ENCODE results near the gene C9orf43. TPM values are rescaled to one million over a fixed set of nuclear protein-coding genes. Genes with fewer than 3 reads are reported as not detected.

Gene C9orf43
- total and polyA plus RNA-seq, 4 donors, result 0.27 to 1.2 (median 0.51) TPM

DNA sequence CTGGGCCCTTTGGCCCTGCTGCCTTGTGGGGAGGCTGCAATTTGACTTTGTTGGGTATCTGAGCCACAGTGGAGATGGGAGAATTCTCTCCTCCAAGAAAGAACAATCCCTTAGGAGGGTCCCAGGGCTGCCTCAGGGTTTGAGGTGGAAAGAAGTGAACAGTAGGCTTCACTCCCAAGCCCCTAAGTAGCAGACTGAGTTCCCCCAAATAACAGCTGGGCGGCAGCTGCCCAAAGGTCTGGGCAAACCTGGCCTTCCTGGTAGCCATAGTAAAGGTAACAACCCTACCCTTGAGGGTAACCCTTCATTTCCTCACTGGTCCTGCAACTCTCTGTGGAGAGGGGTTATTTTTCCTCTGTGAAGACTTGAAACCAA lies 53.7 kb downstream of the C9orf43 start:
- H3K27me3 ChIP-seq (ENCODE audit: control insufficient read depth in 3 of 3, insufficient read depth in 3 of 3, low read length in 2 of 3), result peaks cover 0 to 15% (median 0%) of the 10 kb centered on the region in 3 donors
- no peaks in the 10 kb centered on the region for H3K36me3 ChIP-seq (ENCODE audit: control insufficient read depth in 4 of 4, insufficient read depth in 4 of 4, low read length in 4 of 4)
- TF ChIP-seq, protein P1, sequence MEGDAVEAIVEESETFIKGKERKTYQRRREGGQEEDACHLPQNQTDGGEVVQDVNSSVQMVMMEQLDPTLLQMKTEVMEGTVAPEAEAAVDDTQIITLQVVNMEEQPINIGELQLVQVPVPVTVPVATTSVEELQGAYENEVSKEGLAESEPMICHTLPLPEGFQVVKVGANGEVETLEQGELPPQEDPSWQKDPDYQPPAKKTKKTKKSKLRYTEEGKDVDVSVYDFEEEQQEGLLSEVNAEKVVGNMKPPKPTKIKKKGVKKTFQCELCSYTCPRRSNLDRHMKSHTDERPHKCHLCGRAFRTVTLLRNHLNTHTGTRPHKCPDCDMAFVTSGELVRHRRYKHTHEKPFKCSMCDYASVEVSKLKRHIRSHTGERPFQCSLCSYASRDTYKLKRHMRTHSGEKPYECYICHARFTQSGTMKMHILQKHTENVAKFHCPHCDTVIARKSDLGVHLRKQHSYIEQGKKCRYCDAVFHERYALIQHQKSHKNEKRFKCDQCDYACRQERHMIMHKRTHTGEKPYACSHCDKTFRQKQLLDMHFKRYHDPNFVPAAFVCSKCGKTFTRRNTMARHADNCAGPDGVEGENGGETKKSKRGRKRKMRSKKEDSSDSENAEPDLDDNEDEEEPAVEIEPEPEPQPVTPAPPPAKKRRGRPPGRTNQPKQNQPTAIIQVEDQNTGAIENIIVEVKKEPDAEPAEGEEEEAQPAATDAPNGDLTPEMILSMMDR (IDR thresholded peaks at IDR 0.05; ENCODE audit: control extremely low read depth, extremely low read depth), result no peak
- H3K9ac ChIP-seq (ENCODE audit: insufficient read depth in 1 of 2, low read length in 2 of 2), result peak overlapping the region in 1 of 2 donors; percentile 29
- H3K9me3 ChIP-seq (ENCODE audit: control insufficient read depth in 4 of 4, insufficient read depth in 3 of 4, low read length in 3 of 4), result no peaks in the 10 kb centered on the region
- 89 to 98% methylated on average over 1 of the region's 1 CpG for WGBS, 2 donors
- no peak for ATAC-seq (ENCODE audit: insufficient read depth, low FRiP score)
- H3K27ac ChIP-seq (ENCODE audit: low read depth in 1 of 2, low read length in 1 of 2), result peak overlapping the region in 1 of 2 donors; percentile 78
- no peak for DNase-seq
- peaks cover 0 to 18% (median 6%) of the 10 kb centered on the region in 5 donors for H3K4me1 ChIP-seq (ENCODE audit: control insufficient read depth in 5 of 5, insufficient read depth in 5 of 5, low read length in 5 of 5)
- no peak overlapping the region for H3K4me3 ChIP-seq

DNA sequence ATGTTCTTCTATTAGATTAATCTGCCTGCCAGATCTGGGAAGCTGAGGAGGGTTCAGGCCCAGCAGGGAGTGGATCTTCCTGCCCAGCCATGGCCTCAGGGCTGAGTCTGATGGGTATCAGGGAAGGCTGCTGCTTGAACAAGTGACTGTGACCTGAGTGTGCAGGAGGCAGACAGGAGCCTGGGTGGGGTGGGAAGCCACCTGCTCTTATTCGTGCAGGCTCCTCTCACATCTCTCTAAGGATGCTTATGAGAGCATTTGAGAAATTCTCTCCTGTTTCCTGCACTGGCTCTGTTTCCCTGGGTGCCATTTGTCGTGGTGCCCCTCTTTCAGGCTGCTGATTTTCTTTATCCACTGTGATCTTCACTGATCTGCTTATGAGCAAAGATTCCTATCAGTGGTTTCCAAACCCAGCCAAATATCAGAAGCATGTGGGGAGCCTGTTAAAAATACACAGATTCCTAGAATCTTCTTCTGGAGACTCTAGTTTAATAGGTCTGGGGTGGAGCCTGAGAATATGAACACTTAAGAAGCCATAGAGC lies 55.1 kb downstream of the C9orf43 start:
- H3K4me1 ChIP-seq (ENCODE audit: control insufficient read depth in 5 of 5, insufficient read depth in 5 of 5, low read length in 5 of 5), result peaks cover 0 to 18% (median 6%) of the 10 kb centered on the region in 5 donors
- H3K9me3 ChIP-seq (ENCODE audit: control insufficient read depth in 4 of 4, insufficient read depth in 3 of 4, low read length in 3 of 4), result no peaks in the 10 kb centered on the region
- peaks cover 0 to 15% (median 0%) of the 10 kb centered on the region in 3 donors for H3K27me3 ChIP-seq (ENCODE audit: control insufficient read depth in 3 of 3, insufficient read depth in 3 of 3, low read length in 2 of 3)
- TF ChIP-seq, protein P1 (IDR thresholded peaks at IDR 0.05; ENCODE audit: control extremely low read depth, extremely low read depth), result no peak
- 71 to 82% methylated on average over 2 of the region's 2 CpGs for WGBS, 2 donors
- no peak overlapping the region for H3K9ac ChIP-seq (ENCODE audit: insufficient read depth in 1 of 2, low read length in 2 of 2)
- no peak overlapping the region for H3K4me3 ChIP-seq
- no peaks in the 10 kb centered on the region for H3K36me3 ChIP-seq (ENCODE audit: control insufficient read depth in 4 of 4, insufficient read depth in 4 of 4, low read length in 4 of 4)
- H3K27ac ChIP-seq (ENCODE audit: low read depth in 1 of 2, low read length in 1 of 2), result peak overlapping the region in 1 of 2 donors; percentile 78
- DNase-seq, result no peak
- ATAC-seq (ENCODE audit: insufficient read depth, low FRiP score), result no peak

DNA sequence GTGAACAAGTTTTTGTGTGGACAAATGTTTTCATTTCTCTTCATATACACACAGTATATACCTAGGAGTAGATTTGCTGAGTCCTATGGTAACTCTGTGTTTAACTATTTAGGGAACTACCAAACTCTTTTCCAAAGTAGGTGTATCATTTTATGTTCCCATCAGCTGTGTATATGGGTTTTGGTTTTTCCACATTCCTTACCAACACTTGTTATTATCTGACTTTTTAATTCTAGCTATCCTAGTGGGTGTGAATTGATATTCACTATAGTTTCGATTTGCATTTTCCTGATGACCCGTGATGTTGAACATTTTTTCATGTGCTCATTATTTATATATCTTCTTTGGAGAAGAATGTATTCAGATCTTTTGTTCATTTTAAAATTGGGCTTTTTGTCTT lies 56.6 kb downstream of the C9orf43 start:
- TF ChIP-seq, protein P1 (IDR thresholded peaks at IDR 0.05; ENCODE audit: control extremely low read depth, extremely low read depth), result no peak
- Histone ChIP-seq H3K4me1 (ENCODE audit: control insufficient read depth in 5 of 5, insufficient read depth in 5 of 5, low read length in 5 of 5) (peaks cover 0 to 18% (median 6%) of the 10 kb centered on the region in 5 donors), H3K27ac (ENCODE audit: low read depth in 1 of 2, low read length in 1 of 2) (no peak overlapping the region), H3K4me3 (no peak overlapping the region), H3K36me3 (ENCODE audit: control insufficient read depth in 4 of 4, insufficient read depth in 4 of 4, low read length in 4 of 4) (no peaks in the 10 kb centered on the region), H3K9me3 (ENCODE audit: control insufficient read depth in 4 of 4, insufficient read depth in 3 of 4, low read length in 3 of 4) (no peaks in the 10 kb centered on the region), H3K27me3 (ENCODE audit: control insufficient read depth in 3 of 3, insufficient read depth in 3 of 3, low read length in 2 of 3) (peaks cover 0 to 10% (median 0%) of the 10 kb centered on the region in 3 donors), H3K9ac (ENCODE audit: insufficient read depth in 1 of 2, low read length in 2 of 2) (no peak overlapping the region)
- WGBS, 2 donors, result 94 to 97% methylated on average over 2 of the region's 2 CpGs
- DNase-seq, result no peak
- no peak for ATAC-seq (ENCODE audit: insufficient read depth, low FRiP score)
